Astrocyte of the cerebellum (primary cell): ENCODE measurements around the gene PCDH10.
A peak's percentile ranks its signal among the peaks of the same experiment; 100 is the strongest.

Experiments
- DNase-seq: peaks from one replicate; pipeline ENCODE4 v3.0.0-alpha.2; 2011; ENCODE audit warnings: low read depth
- H3K4me3 ChIP-seq: 2 replicates; pipeline ENCODE4 v1.5.1; 2011; ENCODE audit warnings: mild to moderate bottlenecking, low read depth, low read length, moderate library complexity
- CTCF ChIP-seq: IDR thresholded peaks from 2 replicates; pipeline ENCODE4 v1.5.1; 2012; ENCODE audit warnings: low read length, low read depth, moderate library complexity, mild to moderate bottlenecking; ENCODE audit errors: missing control alignments
- in situ Hi-C: cut with HindIII; loops from 2 replicates; pipeline ENCODE4 v1.10.0; 2017; ENCODE audit warnings: low sequenced_read_pairs

The PCDH10 gene

GRCh38 chr4:133162941-133163340 lies 13.8 kb downstream of the PCDH10 start:
- no peak for DNase-seq
- no peak overlapping the region for H3K4me3 ChIP-seq
- TF ChIP-seq CTCF = no peak
- in situ Hi-C loops = no loop called here

GRCh38 chr4:133178956-133179355 lies 29.9 kb downstream of the PCDH10 start:
- in situ Hi-C loops = no loop called here
- peak; percentile 13 for DNase-seq
- no peak for TF ChIP-seq CTCF
- H3K4me3 ChIP-seq = no peak overlapping the region

- in situ Hi-C loops = no loop called here
- no peak for DNase-seq
- TF ChIP-seq CTCF = no peak
- no peak overlapping the region for H3K4me3 ChIP-seq
Observed at GRCh38 chr4:133186210-133186609, 37.1 kb downstream of the PCDH10 start.

GRCh38 chr4:133186845-133187244 lies 37.8 kb downstream of the PCDH10 start:
- in situ Hi-C loops = no loop called here
- no peak for DNase-seq
- no peak for TF ChIP-seq CTCF
- no peak overlapping the region for H3K4me3 ChIP-seq

- in situ Hi-C loops = no loop called here
- DNase-seq = no peak
Observed at GRCh38 chr4:133188433-133189146, 39.5 kb downstream of the PCDH10 start.

GRCh38 chr4:133189147-133189517 lies 40.0 kb downstream of the PCDH10 start:
- in situ Hi-C loops = no loop called here
- no peak overlapping the region for H3K4me3 ChIP-seq
- no peak for TF ChIP-seq CTCF
- DNase-seq = no peak

More at GRCh38 chr4:133188433-133189146, 39.5 kb downstream of the PCDH10 start:
- no peak overlapping the region for H3K4me3 ChIP-seq
- TF ChIP-seq CTCF = no peak
